Dendritic cell treated with granulocyte-macrophage colony-stimulating factor and Interleukin-4, amounts not matched to agents 40 ng/mL and 50 ng/mL, for 4 days (primary cell): ENCODE results near the gene FBXO42.

Experiments
- H3K27ac Mint-ChIP-seq: one replicate; pipeline ENCODE4 v1.8.0; 2022; ENCODE audit warnings: mild to moderate bottlenecking, mixed read lengths
- H3K27me3 Mint-ChIP-seq: one replicate; pipeline ENCODE4 v1.8.0; 2022; ENCODE audit warnings: mild to moderate bottlenecking, mixed read lengths
- H3K36me3 Mint-ChIP-seq: one replicate; pipeline ENCODE4 v1.8.0; 2022; ENCODE audit warnings: low read depth, mixed read lengths
- H3K4me1 Mint-ChIP-seq: one replicate; pipeline ENCODE4 v1.8.0; 2022; ENCODE audit warnings: low read depth, mixed read lengths
- H3K4me3 Mint-ChIP-seq: one replicate; pipeline ENCODE4 v1.8.0; 2022; ENCODE audit warnings: mild to moderate bottlenecking, moderate library complexity, mixed read lengths
- H3K9me3 Mint-ChIP-seq: one replicate; pipeline ENCODE4 v1.8.0; 2022; ENCODE audit warnings: mixed read lengths
- intact Hi-C: fragments of 100-400 bp; cut with micrococcal nuclease; formaldehyde crosslinking; loops from one replicate; pipeline ENCODE4 v1.15.0; 2022

The FBXO42 gene

DNA sequence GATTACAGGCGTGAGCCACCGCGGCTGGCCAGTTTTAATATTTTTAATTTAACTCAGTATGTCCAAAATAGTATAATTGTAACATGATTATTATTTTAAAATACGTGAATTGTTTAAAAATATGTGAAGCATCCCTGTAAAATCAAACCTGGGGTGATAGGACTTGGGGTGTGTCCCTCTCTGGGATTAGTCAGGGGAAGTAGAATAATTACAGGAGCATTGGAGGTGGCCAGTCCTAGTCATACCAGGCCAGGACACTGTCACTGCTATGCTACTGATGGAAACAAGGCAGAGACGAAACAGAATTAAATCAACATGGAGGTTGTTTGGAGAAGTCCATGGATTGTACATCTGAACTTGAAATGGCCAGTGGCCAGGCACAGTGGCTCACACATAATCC, 31.6 kb upstream of the FBXO42 start:
- peaks cover 59% of the 10 kb centered on the region for H3K4me1 Mint-ChIP-seq

GRCh38 chr1:16380868-16381267, 28.6 kb upstream of the FBXO42 start:
- Mint-ChIP-seq H3K4me1 (peaks cover 63% of the 10 kb centered on the region), H3K27ac (no peak overlapping the region), H3K9me3 (no peaks in the 10 kb centered on the region), H3K36me3 (peaks cover 52% of the 10 kb centered on the region), H3K27me3 (no peaks in the 10 kb centered on the region), H3K4me3 (no peak overlapping the region)
- intact Hi-C loops, result no loop called here

More for the DNA sequence above, 31.6 kb upstream of the FBXO42 start:
- no peak overlapping the region for H3K27ac Mint-ChIP-seq
- H3K27me3 Mint-ChIP-seq, result no peaks in the 10 kb centered on the region
- H3K36me3 Mint-ChIP-seq, result peaks cover 51% of the 10 kb centered on the region
- no peak overlapping the region for H3K4me3 Mint-ChIP-seq
- H3K9me3 Mint-ChIP-seq, result no peaks in the 10 kb centered on the region
- intact Hi-C loops, result no loop called here

GRCh38 chr1:16378443-16378842, 26.2 kb upstream of the FBXO42 start:
- H3K4me1 Mint-ChIP-seq, result peaks cover 65% of the 10 kb centered on the region
- intact Hi-C loops, result no loop called here
- H3K27ac Mint-ChIP-seq, result no peak overlapping the region
- H3K36me3 Mint-ChIP-seq, result peaks cover 33% of the 10 kb centered on the region
- H3K27me3 Mint-ChIP-seq, result no peaks in the 10 kb centered on the region
- no peaks in the 10 kb centered on the region for H3K9me3 Mint-ChIP-seq
- no peak overlapping the region for H3K4me3 Mint-ChIP-seq

- H3K27ac Mint-ChIP-seq, result peak overlapping the region; percentile 65
- intact Hi-C loops, result no loop called here
- no peak overlapping the region for H3K4me3 Mint-ChIP-seq
- H3K36me3 Mint-ChIP-seq, result peaks cover 30% of the 10 kb centered on the region
- H3K27me3 Mint-ChIP-seq, result no peaks in the 10 kb centered on the region
- no peaks in the 10 kb centered on the region for H3K9me3 Mint-ChIP-seq
- H3K4me1 Mint-ChIP-seq, result peaks cover 69% of the 10 kb centered on the region
Observed at GRCh38 chr1:16376971-16377370, 24.7 kb upstream of the FBXO42 start.

DNA sequence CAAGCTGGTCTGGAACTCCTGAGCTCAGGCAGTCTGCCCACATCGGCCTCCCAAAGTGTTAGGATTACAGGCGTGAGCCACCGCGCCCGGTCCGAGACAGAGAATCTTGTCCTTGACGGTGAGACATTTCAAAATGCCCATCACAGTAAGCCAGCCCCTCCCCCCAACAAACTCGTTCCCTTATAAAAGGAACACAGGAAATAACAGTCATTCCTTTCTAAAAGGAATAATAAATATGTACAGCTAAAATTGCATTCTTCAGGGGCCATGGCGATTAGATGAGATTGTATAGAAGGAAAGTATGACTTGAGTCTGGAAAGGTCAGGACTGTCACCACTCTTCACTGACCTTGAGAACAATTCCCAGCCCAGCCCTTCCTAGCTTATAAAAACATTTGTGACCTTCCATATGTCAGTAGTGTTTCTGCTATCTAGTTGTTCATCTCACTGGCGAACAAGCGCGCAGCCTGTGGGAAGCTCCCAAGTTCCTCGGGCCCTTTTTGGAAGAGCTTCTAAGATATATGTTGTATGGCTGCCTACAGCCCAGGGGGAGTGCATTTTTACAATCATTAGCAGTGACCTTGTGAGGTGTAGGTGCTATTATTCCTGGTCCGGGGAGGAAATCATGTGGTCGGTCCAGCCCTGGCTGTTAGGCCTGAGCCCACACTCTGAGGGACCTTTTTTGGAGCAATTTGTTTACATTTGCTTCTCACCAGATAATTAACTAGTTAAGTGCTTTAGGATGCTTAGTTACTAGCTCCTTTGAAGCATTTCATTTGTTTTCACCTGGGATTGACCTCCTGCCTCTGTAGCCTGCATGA, 23.5 kb upstream of the FBXO42 start:
- Mint-ChIP-seq H3K27me3 (no peaks in the 10 kb centered on the region), H3K9me3 (no peaks in the 10 kb centered on the region), H3K36me3 (peaks cover 31% of the 10 kb centered on the region), H3K4me3 (no peak overlapping the region), H3K4me1 (peaks cover 76% of the 10 kb centered on the region), H3K27ac (no peak overlapping the region)
- intact Hi-C loops, result no loop called here

GRCh38 chr1:16374266-16374665, 22.0 kb upstream of the FBXO42 start:
- intact Hi-C loops, result no loop called here
- Mint-ChIP-seq H3K36me3 (peaks cover 25% of the 10 kb centered on the region), H3K9me3 (no peaks in the 10 kb centered on the region), H3K4me3 (no peak overlapping the region), H3K27ac (peak overlapping the region; percentile 46), H3K27me3 (no peaks in the 10 kb centered on the region), H3K4me1 (peaks cover 77% of the 10 kb centered on the region)

DNA sequence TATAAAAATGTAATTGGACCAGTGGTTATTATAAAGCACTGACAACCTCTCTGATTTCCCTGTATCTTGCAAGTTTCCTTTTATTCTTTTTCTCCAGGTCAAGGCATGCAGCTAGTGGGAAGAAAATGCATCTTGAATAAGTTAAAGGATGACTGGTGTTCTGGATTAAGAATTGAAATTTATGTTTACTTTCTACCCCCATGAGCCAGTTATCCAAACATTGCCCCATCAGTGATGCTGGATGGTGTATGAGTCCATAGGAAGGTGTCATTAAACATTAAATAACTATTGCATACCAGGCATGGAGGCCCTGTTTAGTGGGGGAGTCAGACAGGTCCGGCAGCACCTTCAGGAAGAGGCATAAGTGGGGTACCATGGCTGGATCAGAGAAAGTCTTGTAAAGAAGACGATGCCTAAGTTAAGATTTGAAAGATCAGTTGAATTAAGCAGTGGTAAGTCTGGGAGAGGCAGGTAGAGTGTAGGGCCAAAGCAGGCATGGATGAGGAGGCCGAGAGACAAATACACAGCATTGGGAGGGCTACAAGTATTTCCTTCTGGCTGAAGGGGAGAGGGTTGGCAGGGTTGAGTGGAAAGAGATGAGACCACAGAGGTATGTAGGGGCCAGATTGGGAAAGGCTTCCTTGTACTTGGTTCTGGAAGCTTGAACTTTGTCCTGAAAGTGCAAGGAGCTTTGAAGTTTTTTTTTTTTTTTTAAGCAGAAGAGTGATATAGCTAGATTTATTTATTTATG, 20.4 kb upstream of the FBXO42 start:
- H3K4me1 Mint-ChIP-seq, result peaks cover 84% of the 10 kb centered on the region
- peak overlapping the region; percentile 53 for H3K27ac Mint-ChIP-seq
- H3K9me3 Mint-ChIP-seq, result no peaks in the 10 kb centered on the region
- H3K36me3 Mint-ChIP-seq, result peaks cover 33% of the 10 kb centered on the region
- intact Hi-C loops, result no loop called here
- no peaks in the 10 kb centered on the region for H3K27me3 Mint-ChIP-seq
- H3K4me3 Mint-ChIP-seq, result no peak overlapping the region

DNA sequence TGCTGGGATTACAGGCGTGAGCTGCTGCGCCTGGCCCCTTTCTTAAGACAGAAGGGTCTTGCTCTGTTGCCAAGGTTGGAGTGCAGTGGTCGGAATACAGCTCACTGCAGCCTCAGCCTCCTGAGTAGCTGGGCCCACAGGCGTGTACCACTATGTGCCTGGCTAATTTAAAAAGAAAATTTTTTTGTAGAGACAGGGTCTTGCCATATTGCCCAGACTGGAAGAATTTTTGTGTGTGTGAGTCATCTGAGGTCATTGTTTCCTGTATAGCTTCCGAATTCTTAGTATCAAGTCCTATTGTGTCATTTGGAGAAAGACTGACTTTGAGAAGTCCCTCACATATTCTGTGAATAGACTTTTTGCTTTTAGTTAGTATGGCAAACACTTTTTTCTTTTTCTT, 19.4 kb upstream of the FBXO42 start:
- H3K4me3 Mint-ChIP-seq, result peak overlapping the region; percentile 26
- peak overlapping the region; percentile 53 for H3K27ac Mint-ChIP-seq
- peaks cover 74% of the 10 kb centered on the region for H3K4me1 Mint-ChIP-seq
- H3K36me3 Mint-ChIP-seq, result peaks cover 37% of the 10 kb centered on the region
- intact Hi-C loops, result no loop called here
- H3K9me3 Mint-ChIP-seq, result no peaks in the 10 kb centered on the region
- no peaks in the 10 kb centered on the region for H3K27me3 Mint-ChIP-seq

DNA sequence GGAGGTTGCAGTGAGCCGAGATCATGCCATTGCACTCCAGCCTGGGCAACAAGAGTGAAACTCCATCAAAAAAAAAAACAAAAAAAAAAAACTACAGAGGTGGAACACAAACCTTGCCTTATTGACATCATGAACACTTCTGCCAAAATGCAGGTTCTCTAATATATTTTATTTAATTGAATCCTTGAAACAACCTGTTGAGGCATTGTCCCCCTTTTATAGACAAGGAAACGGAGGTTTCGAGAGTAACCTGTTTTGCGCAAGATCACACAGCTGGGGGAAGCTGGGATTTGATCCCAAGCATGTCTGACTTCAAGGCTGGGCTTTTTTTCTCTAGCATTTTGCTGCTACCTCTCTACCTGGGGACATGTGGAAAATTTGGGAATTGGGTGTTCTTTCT, 17.5 kb upstream of the FBXO42 start:
- H3K27me3 Mint-ChIP-seq, result no peaks in the 10 kb centered on the region
- H3K36me3 Mint-ChIP-seq, result peaks cover 36% of the 10 kb centered on the region
- intact Hi-C loops, result loop anchor here (5.0 to 10.0 kb wide), 2 partner anchors 72 to 75 kb away; partner anchors contain the start of gene NECAP2
- H3K4me3 Mint-ChIP-seq, result no peak overlapping the region
- H3K27ac Mint-ChIP-seq, result no peak overlapping the region
- peaks cover 65% of the 10 kb centered on the region for H3K4me1 Mint-ChIP-seq
- no peaks in the 10 kb centered on the region for H3K9me3 Mint-ChIP-seq

DNA sequence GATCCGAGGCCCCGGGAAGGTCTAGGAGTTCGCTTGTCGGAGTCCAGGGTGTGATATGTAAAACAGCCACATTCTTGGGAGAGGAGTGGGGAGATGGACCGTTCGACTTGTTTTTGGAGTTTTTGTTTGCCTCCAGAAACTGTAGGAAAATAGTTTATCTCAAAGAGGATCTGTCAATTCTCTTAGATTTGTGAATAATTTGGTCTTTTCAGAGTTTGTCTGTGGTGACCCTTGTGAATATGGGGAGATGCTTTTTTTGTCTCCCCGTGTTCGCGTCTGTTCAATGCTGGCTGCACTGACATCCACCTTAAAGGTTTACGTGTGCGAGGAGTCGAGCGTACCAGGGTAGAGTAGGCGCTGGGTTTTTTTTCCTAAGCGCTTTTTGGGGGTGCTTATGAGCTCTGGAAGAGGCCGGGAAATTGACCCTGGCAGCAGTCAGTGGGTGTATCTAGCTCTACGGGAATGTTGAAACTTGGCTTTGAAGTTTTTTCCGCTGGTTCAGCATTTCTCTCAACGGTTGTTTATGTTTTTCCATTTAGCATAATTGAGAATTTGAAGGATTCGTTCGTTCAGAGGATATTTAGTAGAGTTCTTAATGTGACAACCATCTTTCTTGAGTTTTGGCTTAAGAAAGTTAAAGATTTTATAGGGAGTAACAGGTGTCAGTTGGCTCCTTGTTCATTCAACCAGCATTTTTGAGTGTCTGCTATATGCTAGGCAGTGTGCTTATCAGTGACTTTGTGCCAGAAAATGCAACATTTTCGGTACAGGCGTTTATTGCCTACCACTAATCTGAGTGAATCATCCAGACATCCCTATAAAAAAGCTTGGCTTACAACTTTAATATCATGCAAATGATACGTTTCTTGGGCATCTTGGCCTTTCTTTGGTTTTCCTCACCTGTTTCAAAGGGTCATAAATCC, 15.9 kb upstream of the FBXO42 start:
- peak overlapping the region; percentile 99 for H3K27ac Mint-ChIP-seq
- H3K36me3 Mint-ChIP-seq, result peaks cover 36% of the 10 kb centered on the region
- no peaks in the 10 kb centered on the region for H3K9me3 Mint-ChIP-seq
- intact Hi-C loops, result loop anchor here (5.0 to 10.0 kb wide), 2 partner anchors 73 to 74 kb away; partner anchors contain the start of gene NECAP2
- H3K4me3 Mint-ChIP-seq, result peak overlapping the region; percentile 98
- H3K27me3 Mint-ChIP-seq, result no peaks in the 10 kb centered on the region
- H3K4me1 Mint-ChIP-seq, result peaks cover 58% of the 10 kb centered on the region

DNA sequence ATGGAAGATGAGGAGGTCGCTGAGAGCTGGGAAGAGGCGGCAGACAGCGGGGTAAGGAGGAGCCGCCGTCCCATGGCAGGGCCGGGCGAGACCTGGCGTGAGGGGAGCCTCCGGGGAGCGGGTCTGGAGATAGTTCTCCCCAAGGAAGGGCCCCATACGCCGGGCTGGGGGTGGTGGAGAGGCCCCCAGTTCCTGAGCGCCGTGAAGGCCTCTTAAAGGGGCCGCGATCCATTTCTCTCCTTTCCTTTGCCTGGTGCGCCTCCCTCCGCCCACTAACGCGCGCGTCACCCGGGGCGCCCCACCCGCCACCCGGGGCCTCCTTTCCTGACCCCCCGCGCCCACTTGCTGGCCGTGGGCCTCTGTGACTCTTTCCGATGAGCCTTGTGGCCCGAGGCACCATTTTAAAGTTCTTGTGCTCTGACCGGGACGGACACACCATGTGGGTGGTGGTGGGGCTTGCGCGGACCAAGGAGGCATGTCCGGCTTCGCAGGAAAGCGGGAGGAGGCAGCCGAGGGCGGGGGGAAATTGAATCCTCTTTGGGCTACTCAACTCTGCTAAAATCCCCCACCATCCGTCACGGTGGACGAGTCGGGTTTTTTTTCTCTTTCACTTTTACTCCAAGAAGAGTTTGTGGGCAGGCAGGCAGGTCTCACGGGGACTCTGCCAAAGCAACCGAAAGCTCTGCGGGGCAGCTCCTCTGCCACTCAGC, 15.1 kb upstream of the FBXO42 start:
- H3K9me3 Mint-ChIP-seq, result no peaks in the 10 kb centered on the region
- H3K36me3 Mint-ChIP-seq, result peaks cover 28% of the 10 kb centered on the region
- intact Hi-C loops, result loop anchor here (5.0 to 10.0 kb wide), 2 partner anchors 73 to 75 kb away; partner anchors contain the start of gene NECAP2
- peaks cover 51% of the 10 kb centered on the region for H3K4me1 Mint-ChIP-seq
- peak overlapping the region; percentile 99 for H3K27ac Mint-ChIP-seq
- peak overlapping the region; percentile 98 for H3K4me3 Mint-ChIP-seq
- H3K27me3 Mint-ChIP-seq, result no peaks in the 10 kb centered on the region

DNA sequence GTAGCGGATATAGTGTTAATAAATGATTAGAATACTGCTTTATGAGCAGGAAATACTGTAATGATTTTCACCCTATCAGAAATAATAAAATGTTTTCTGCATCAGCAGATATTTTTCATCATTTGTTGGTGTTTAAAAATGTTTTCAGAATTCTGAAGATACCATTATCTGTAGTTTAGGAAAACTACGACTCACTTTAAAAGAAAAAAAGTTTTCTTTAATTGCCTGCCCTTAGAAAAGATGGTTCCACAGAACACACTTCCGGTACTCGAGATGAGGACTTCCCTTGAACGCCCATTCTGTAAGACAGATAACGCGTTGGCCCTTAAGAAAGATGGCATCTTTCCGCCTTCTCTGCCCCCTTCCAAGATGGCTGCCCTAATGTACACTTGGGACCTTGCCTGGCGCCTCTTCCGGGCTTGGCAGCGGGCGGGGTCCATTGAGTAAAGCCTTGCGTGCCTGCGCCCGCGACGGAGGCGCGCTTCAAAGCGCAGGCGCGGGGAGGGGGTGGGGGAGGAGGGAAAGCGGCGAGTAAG, 14.5 kb upstream of the FBXO42 start, which contains the start of gene SZRD1:
TSS of gene SZRD1 (plus strand) at position 521 of the 536 bp plus-strand sequence. CDS start 16 bp downstream, outside the sequence.
- peaks cover 26% of the 10 kb centered on the region for H3K36me3 Mint-ChIP-seq

More for the DNA sequence above, 14.5 kb upstream of the FBXO42 start, which contains the start of gene SZRD1:
- Mint-ChIP-seq H3K9me3 (no peaks in the 10 kb centered on the region), H3K27me3 (no peaks in the 10 kb centered on the region), H3K4me1 (peaks cover 45% of the 10 kb centered on the region), H3K27ac (peak within 1 kb of the TSS; percentile 99), H3K4me3 (peak within 1 kb of the TSS; percentile 98)
- intact Hi-C loops, result loop anchor here (5.0 to 10.0 kb wide), 2 partner anchors 72 to 76 kb away; partner anchors contain the start of gene NECAP2
